GM12874 (cell line): ENCODE data around the gene MTCL3.

Experiments
- TF ChIP-seq, protein P1 (sequence below): IDR thresholded peaks from 2 replicates; pipeline ENCODE4 v1.5.1; 2011; ENCODE audit warnings: low read depth, mild to moderate bottlenecking, control low read depth, low read length, moderate library complexity; ENCODE audit not compliant: insufficient read depth

MTCL3 gene

GRCh38 chr6:127446356-127446755 lies 72.8 kb downstream of the MTCL3 start:
- TF ChIP-seq, protein P1, sequence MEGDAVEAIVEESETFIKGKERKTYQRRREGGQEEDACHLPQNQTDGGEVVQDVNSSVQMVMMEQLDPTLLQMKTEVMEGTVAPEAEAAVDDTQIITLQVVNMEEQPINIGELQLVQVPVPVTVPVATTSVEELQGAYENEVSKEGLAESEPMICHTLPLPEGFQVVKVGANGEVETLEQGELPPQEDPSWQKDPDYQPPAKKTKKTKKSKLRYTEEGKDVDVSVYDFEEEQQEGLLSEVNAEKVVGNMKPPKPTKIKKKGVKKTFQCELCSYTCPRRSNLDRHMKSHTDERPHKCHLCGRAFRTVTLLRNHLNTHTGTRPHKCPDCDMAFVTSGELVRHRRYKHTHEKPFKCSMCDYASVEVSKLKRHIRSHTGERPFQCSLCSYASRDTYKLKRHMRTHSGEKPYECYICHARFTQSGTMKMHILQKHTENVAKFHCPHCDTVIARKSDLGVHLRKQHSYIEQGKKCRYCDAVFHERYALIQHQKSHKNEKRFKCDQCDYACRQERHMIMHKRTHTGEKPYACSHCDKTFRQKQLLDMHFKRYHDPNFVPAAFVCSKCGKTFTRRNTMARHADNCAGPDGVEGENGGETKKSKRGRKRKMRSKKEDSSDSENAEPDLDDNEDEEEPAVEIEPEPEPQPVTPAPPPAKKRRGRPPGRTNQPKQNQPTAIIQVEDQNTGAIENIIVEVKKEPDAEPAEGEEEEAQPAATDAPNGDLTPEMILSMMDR, result no peak

DNA sequence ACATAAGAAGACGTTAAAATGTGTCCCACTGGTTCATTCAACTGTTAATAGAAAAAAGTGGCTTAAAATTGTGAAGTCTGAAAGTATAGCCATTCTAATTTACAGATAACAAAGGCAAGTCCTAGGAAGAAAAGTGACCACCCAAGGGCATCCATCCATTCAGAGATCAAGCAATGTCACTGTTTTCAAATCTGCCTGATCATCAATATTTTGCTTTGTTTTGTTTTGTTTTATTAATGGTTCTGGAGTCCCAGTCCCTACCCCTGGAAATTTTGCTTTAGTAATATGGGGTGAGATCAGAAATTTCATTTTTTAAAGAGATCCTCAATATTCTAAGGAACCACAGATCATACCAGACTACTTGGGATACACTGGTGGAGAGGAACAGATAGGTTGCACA lies 77.3 kb downstream of the MTCL3 start:
- TF ChIP-seq, protein P1, result no peak

- TF ChIP-seq, protein P1, result no peak
Observed at GRCh38 chr6:127439718-127440117, 79.4 kb downstream of the MTCL3 start.

- TF ChIP-seq, protein P1, result no peak
Observed at GRCh38 chr6:127436578-127437110, 82.5 kb downstream of the MTCL3 start.

DNA sequence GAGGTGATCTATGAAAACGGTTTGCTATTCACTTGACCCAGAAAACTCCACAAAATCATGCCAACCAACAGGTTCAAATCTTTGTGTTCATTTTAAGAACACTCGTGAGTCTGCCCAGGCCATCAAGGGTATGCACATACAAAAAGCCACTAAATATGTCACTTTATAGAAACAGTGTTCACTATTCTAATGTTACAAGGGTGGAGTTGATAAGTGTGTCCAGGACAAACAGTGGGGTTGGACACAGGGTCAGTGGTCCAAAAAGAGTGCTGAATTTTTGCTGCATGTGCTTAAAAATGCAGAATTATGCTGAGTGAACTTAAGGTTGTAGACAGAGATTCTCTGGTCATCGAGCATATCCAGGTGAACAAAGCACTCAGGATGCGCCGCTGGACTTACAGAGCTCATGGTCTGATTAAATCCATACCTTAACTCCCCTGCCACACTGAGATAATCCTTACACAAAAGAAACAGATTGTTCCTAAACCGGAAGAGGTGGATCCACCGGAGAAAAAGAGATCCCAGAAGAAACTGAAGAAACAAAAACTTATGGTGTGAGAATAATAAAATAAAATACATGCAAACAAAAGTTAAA lies 83.4 kb downstream of the MTCL3 start:
- TF ChIP-seq, protein P1, result no peak

- TF ChIP-seq, protein P1, result no peak
Observed at GRCh38 chr6:127434651-127435050, 84.5 kb downstream of the MTCL3 start.

GRCh38 chr6:127423921-127424320 lies 95.2 kb downstream of the MTCL3 start:
- TF ChIP-seq, protein P1, result no peak
